ENCODE data around the gene MKNK1.

- no peak for TF ChIP-seq EZH2 (IDR thresholded peaks at IDR 0.05; ENCODE audit: insufficient read depth, poor library complexity, severe bottlenecking)
- TF ChIP-seq EZH2phosphoT487 (IDR thresholded peaks at IDR 0.05; ENCODE audit: insufficient read depth, low read depth), result no peak
These were observed 14.8 kb upstream of the MKNK1 start for GRCh38 chr1:46618754-46619415.
